GM20431 (cell line): Measurements from ENCODE around the gene GAL3ST2.
"Not testable (repeated sequence)": the region's sequence is repeated elsewhere in the genome, so short reads cannot be mapped to it uniquely, and the experiment has no call there.

ENCODE experiments used
- in situ Hi-C: fragments of 300-500 bp; cut with MseI, MboI; formaldehyde crosslinking; loops from one replicate; pipeline ENCODE4 v1.15.0; 2020; ENCODE audit warnings: low sequenced_read_pairs; ENCODE audit not compliant: unreplicated experiment

The GAL3ST2 gene

GRCh38 chr2:241782053-241782452, 5.4 kb downstream of the GAL3ST2 start:
- in situ Hi-C loops: not testable (repeated sequence)

GRCh38 chr2:241788135-241788534, 11.5 kb downstream of the GAL3ST2 start:
- in situ Hi-C loops: no loop called here

GRCh38 chr2:241788572-241788971, 11.9 kb downstream of the GAL3ST2 start:
- in situ Hi-C loops: no loop called here

DNA sequence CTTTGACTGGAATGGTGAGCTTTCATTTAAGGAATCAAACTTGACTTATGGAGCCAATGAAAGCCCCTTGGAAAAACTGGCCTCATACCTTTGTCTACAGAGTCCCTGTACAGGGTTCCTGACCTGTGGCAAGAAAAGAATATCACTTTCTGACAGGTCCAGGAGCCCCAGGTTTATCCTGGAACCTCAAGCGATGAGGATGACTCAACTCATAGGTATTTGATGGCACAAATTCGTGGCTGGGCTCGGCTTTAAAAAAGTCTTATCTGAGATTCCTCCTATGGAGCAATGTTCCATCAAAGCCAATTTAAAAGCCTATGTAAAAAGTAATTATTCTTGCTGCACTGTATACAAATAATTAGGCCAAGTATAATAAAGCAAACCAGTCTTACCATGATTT, 14.8 kb downstream of the GAL3ST2 start:
- in situ Hi-C loops: not testable (repeated sequence)

DNA sequence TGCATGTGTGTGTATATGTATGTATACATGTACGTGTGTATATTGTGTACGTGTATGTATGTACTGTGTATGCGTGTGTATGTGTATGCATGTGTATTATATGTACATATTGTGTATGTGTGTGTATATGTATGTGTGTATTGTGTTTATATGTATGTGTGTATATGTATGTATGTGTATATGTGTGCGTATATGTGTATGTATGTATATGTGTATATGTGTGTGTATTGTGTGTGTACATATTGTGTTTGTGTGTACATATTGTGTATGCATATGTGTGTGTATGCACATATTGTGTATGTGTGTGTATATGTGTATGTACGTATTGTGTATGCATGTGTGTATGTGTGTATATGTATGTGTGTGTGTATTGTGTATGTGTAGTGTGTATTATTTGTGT, 16.8 kb downstream of the GAL3ST2 start:
- in situ Hi-C loops: no loop called here

- in situ Hi-C loops: no loop called here
Measured at GRCh38 chr2:241794250-241794823, 17.7 kb downstream of the GAL3ST2 start.

DNA sequence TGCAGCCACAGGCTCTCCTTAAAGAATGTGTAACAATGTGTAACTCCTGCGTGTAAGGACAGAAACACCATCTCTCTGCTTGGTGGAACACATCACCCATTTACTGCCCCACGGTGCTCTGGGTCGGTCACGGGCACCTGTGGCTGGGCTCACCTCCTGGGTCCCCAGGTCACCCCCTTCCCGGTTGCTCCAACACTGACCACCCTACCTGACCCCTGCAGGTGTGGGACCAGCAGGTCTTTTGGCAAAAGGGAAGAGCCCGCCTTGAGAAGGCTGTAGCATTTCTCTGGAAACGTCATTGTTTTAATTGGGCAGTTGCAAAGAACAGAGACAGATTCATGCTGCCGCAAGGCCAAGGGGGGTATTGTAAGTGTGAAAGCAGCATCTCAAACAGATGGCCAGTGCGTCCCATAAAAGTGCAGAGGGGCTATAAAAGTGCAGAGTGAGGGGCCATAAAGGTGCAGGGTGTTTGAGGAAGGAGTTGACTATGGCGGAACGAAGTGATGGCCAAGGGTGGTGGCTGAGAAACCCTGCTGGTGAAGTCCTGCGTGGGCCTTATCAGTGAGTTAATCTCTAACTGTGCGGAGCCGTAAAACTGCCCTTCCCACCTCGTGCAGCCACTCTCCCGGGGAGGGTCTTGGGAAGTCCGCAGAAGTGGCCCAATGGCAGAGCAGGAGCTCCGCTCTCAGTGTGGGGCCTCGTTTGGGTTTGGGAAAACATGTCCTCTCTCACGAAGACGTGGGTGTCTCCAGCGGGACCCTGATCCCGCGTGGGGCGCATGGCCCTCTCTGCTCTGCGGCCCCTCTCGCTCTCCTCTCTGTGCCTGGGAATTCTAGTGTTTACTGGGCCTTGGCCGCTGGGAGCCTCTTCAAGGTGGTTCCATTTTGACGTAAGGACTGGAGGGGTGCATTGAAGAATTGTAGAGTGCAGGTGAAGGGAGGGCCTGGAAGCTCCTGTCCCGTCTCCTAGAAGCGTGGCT, 18.7 kb downstream of the GAL3ST2 start:
- in situ Hi-C loops: no loop called here

DNA sequence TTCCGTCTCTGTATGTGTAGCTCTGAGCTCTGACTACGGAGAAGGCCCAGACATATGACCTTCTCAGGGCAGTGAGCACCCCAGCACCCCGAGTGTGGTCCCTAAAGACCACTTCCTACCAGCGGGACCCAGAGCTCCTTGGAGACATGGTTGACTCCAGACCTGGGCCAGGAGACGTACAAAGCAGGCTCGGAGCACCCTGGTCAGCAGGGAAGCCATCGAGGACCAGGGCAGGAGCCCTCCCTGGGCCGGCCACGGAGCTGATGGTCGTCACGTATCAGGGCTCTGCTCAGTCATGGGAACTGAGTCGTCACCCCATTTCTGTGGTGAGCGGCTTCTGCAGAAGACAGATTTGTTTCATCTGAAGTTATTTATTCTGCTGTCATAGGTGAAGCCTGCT, 19.6 kb downstream of the GAL3ST2 start:
- in situ Hi-C loops: no loop called here

DNA sequence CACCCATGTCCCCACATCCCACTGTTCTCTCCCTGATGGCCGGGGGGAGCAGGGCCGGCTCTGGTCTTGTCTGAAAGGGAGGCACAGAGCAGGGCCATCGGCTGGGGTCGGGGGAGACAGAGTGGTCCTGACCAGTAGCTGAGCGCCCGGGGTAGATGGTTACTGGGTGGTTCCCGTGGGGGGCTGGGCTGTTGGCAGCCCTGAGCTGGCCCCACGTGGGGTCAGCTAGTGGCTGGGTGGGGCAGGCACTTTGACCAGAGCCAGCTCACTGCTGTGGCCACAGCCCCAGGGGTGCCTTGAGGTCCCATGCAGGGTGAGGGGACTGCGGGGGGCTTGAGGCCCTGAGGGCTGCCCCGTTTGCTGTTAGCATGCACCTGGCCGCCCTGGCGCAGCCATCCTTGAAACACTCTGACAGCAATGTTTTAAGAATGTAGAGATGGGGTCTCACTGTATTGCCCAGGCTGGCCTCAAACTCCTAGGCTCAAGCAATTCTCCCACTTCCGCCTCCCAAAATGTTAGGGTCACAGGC, 20.1 kb downstream of the GAL3ST2 start:
- in situ Hi-C loops: no loop called here

DNA sequence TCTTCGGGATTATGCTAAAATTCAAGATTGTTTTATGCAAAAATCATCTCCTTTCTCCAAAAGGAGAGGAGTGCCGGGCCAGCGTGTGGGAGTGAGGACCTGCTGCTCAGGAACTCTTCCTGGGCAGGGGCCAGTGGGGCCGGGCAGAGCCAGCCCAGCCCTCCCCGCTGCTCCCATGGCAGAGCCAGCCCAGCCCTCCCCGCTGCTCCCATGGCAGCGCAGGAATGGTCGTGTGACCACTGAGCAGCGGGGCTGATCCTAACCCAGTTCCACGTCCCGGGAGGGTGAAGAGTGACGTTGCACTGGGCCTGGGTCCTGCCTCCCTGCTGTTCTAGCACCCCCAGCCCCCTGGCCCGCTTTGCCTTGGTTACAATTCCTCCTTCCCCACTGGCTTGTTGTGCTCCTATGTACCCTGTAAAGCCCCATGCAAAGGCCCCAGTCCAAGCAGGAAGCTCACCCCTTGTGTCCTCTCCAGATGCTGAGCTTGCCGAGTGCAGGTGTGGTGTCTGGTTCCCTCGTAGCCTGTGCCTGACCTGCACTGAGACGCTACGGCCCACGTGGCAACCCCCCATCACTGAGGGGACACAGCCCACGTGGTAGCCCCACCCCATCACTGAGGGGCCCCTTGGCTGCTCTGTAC, 20.9 kb downstream of the GAL3ST2 start:
- in situ Hi-C loops: no loop called here

GRCh38 chr2:241798081-241798630, 21.5 kb downstream of the GAL3ST2 start:
- in situ Hi-C loops: no loop called here

GRCh38 chr2:241798631-241799521, 22.3 kb downstream of the GAL3ST2 start:
- in situ Hi-C loops: no loop called here

DNA sequence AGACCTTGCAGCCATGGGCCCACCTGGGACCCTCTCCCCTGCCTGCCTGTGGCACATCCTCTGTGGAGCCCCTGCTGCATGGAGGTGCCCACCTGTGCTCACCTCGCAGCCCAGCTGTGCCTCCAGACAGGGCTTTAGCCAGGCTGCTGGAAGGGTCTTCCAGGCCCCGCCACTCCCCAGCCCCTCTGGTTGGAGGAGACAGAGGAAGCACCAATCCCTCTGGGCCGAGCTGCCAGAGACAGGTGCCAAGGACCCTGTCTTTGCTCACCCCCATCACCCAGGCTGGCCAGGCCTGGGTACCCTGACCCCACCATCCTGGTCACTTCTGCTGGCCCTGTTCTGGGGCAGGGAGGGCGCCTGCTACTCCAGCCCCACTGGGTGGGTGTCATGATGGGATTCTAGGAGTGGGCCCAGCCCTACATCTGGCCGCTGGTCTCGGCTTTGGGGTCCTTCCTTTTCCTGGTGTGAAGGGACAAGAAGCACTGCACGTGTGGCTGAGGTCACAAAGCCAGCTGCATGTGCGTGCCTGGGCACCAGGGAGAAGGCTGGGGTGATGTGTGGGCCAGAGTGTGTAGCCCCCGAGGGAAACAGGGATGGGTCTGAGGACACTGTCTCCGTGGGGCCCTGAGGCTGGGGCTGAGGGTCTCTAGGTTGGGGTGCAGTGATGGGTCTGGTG, 23.0 kb downstream of the GAL3ST2 start:
- in situ Hi-C loops: no loop called here

DNA sequence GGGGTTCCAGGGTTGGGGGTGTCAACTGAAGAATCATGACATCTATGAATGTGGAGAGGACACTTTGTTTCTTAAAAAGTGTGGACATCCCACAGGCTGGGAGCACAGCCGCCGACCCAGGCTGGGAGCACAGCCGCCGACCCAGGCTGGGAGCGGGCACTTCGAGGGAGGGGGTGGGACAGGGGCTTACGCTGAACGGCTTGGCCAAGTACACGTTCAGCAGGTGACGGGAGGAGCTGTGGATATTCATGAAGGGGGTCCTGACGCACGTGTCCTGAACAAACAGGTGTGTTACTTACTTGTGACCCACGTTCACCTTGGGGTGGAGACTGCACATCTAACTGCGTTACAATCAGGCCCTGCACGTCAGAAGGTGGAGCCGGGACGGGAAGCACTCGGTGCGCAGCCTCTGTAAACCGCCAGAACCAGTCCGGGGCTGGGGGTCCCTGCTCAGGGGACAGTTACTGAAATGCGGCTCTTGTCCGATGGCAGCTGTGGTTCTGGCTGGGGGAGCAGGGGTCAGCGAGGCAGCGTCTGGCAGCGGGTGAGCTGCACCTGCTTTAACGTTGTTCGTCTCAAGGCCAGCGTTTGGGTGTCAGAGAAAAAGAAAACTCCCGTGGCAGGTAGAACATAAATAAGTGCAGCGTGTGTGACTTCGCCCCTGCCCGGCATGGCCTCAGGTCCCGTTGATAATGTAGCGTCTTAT, 23.7 kb downstream of the GAL3ST2 start:
- in situ Hi-C loops: not testable (repeated sequence)

- in situ Hi-C loops: no loop called here
Measured at GRCh38 chr2:241801611-241802420, 25.2 kb downstream of the GAL3ST2 start.

GRCh38 chr2:241802421-241803318, 26.0 kb downstream of the GAL3ST2 start:
- in situ Hi-C loops: no loop called here
